ENCODE measurements around the gene IPO5. TPM values are rescaled to one million over a fixed set of nuclear protein-coding genes. Genes with fewer than 3 reads are reported as not detected.

The IPO5 gene
- total RNA-seq: 113 TPM
- long read RNA-seq, transcript IPO5-222 (26 exons, 3,419 nt): major isoform, 18 of 54 reads
- long read RNA-seq, partial matches to known transcripts: 27 of 54 reads
- long read RNA-seq, other reads (novel, unspliced or antisense): 7 of 54 reads

GRCh38 chr13:97953376-97953970 is at the start of gene IPO5:
IPO5 (plus strand) TSS chr13:97953675; CDS start chr13:97976697, 23,022 bp downstream.
- no peak for DNase-seq (ENCODE audit: low spot score)

- no peak for DNase-seq (ENCODE audit: low spot score)
These were observed 49.4 kb upstream of the IPO5 start for GRCh38 chr13:97904059-97904458.

GRCh38 chr13:97905517-97905916 is 48.0 kb upstream of the IPO5 start:
- no peak for DNase-seq (ENCODE audit: low spot score)

- DNase-seq (ENCODE audit: low spot score): no peak
These were observed 42.0 kb upstream of the IPO5 start for GRCh38 chr13:97911311-97912138.

- no peak for DNase-seq (ENCODE audit: low spot score)
These were observed 41.3 kb upstream of the IPO5 start for GRCh38 chr13:97912139-97912535.

GRCh38 chr13:97913206-97913605 is 40.3 kb upstream of the IPO5 start:
- no peak for DNase-seq (ENCODE audit: low spot score)

GRCh38 chr13:97914540-97914939 is 38.9 kb upstream of the IPO5 start:
- DNase-seq (ENCODE audit: low spot score): no peak

- DNase-seq (ENCODE audit: low spot score): no peak
These were observed 32.2 kb upstream of the IPO5 start for GRCh38 chr13:97921176-97921816.

- no peak for DNase-seq (ENCODE audit: low spot score)
These were observed 25.2 kb upstream of the IPO5 start for GRCh38 chr13:97928301-97928700.

GRCh38 chr13:97932036-97932435 is 21.4 kb upstream of the IPO5 start:
- DNase-seq (ENCODE audit: low spot score): no peak

- no peak for DNase-seq (ENCODE audit: low spot score)
These were observed 20.8 kb upstream of the IPO5 start for GRCh38 chr13:97932647-97933046.

GRCh38 chr13:97933776-97934175 is 19.7 kb upstream of the IPO5 start:
- DNase-seq (ENCODE audit: low spot score): no peak

GRCh38 chr13:97934590-97934989 is 18.9 kb upstream of the IPO5 start:
- DNase-seq (ENCODE audit: low spot score): no peak

GRCh38 chr13:97935071-97935470 is 18.4 kb upstream of the IPO5 start:
- no peak for DNase-seq (ENCODE audit: low spot score)

- no peak for DNase-seq (ENCODE audit: low spot score)
These were observed 17.4 kb upstream of the IPO5 start for GRCh38 chr13:97936036-97936435.

- DNase-seq (ENCODE audit: low spot score): no peak
These were observed 14.6 kb upstream of the IPO5 start for GRCh38 chr13:97938706-97939475.

- no peak for DNase-seq (ENCODE audit: low spot score)
These were observed 9.0 kb upstream of the IPO5 start for GRCh38 chr13:97944396-97945029.

GRCh38 chr13:97945342-97945741 is 8.1 kb upstream of the IPO5 start:
- no peak for DNase-seq (ENCODE audit: low spot score)

- no peak for DNase-seq (ENCODE audit: low spot score)
These were observed 7.6 kb upstream of the IPO5 start for GRCh38 chr13:97945792-97946419.

- DNase-seq (ENCODE audit: low spot score): no peak
These were observed 6.4 kb upstream of the IPO5 start for GRCh38 chr13:97946951-97947588.

All from mesenteric fat pad (tissue), 1 donor.